Progenitor cell of endocrine pancreas (in vitro differentiated cells): ENCODE results near the gene GLRA3. TPM values are rescaled to one million over a fixed set of nuclear protein-coding genes. Genes with fewer than 3 reads are reported as not detected.

Source experiments
- DNase-seq: peaks from one replicate; pipeline ENCODE4 v3.0.0; 2021; ENCODE audit warnings: low spot score; ENCODE audit not compliant: unreplicated experiment
- H3K27ac Mint-ChIP-seq: 2 replicates; pipeline ENCODE4 v1.8.0; 2021; ENCODE audit warnings: mild to moderate bottlenecking, moderate library complexity, mixed read lengths
- H3K27me3 Mint-ChIP-seq: 2 replicates; pipeline ENCODE4 v1.8.0; 2021; ENCODE audit warnings: mixed read lengths
- H3K36me3 Mint-ChIP-seq: 2 replicates; pipeline ENCODE4 v1.8.0; 2022; ENCODE audit warnings: mixed read lengths; ENCODE audit not compliant: insufficient read depth
- H3K4me1 Mint-ChIP-seq: 2 replicates; pipeline ENCODE4 v1.8.0; 2021; ENCODE audit warnings: low read depth, mixed read lengths
- H3K4me3 Mint-ChIP-seq: 2 replicates; pipeline ENCODE4 v1.8.0; 2021; ENCODE audit warnings: low read depth, mild to moderate bottlenecking, moderate library complexity, mixed read lengths
- H3K9me3 Mint-ChIP-seq: 2 replicates; pipeline ENCODE4 v1.8.0; 2021; ENCODE audit warnings: low read depth, mixed read lengths
- total RNA-seq: library from RNA; stranded (reverse); gene quantifications from 2 replicates; pipeline ENCODE4 v1.2.1, GENCODE V29; 2021
- TF ChIP-seq, protein P1 (sequence below): fragments of 200-600 bp; sonication (generic); IDR thresholded peaks from one replicate; pipeline ENCODE4 v1.5.0; 2021; ENCODE audit warnings: antibody characterized with exemption, mild to moderate bottlenecking; ENCODE audit not compliant: unreplicated experiment

GLRA3 gene
- total RNA-seq, 1 donor from 2014 or later = 0.10 TPM

DNA sequence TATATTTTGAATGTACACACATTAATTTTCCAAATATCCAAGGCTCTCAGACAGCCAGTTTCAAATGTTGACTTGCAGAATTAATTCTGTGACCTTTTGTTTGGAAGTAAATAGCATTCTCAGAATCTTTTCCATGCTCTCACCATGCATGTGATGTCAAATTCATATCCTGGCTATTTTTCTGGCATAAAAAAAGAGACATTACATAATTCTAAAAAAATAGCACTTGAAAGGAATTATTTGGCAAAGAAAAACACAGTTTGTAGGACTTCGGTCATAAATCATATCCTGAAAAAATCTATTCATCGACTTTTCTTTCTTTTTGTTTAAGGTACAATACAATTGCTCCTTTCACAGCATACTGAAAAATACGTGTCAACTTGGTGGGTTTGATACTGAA is 111.2 kb downstream of the GLRA3 start:
- no peaks in the 10 kb centered on the region for H3K9me3 Mint-ChIP-seq
- TF ChIP-seq, protein P1, sequence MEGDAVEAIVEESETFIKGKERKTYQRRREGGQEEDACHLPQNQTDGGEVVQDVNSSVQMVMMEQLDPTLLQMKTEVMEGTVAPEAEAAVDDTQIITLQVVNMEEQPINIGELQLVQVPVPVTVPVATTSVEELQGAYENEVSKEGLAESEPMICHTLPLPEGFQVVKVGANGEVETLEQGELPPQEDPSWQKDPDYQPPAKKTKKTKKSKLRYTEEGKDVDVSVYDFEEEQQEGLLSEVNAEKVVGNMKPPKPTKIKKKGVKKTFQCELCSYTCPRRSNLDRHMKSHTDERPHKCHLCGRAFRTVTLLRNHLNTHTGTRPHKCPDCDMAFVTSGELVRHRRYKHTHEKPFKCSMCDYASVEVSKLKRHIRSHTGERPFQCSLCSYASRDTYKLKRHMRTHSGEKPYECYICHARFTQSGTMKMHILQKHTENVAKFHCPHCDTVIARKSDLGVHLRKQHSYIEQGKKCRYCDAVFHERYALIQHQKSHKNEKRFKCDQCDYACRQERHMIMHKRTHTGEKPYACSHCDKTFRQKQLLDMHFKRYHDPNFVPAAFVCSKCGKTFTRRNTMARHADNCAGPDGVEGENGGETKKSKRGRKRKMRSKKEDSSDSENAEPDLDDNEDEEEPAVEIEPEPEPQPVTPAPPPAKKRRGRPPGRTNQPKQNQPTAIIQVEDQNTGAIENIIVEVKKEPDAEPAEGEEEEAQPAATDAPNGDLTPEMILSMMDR = no peak
- DNase-seq = no peak
- H3K36me3 Mint-ChIP-seq = no peaks in the 10 kb centered on the region
- H3K27me3 Mint-ChIP-seq = peaks cover 4% of the 10 kb centered on the region
- no peak overlapping the region for H3K4me3 Mint-ChIP-seq
- H3K27ac Mint-ChIP-seq = no peak overlapping the region
- peaks cover 6% of the 10 kb centered on the region for H3K4me1 Mint-ChIP-seq

DNA sequence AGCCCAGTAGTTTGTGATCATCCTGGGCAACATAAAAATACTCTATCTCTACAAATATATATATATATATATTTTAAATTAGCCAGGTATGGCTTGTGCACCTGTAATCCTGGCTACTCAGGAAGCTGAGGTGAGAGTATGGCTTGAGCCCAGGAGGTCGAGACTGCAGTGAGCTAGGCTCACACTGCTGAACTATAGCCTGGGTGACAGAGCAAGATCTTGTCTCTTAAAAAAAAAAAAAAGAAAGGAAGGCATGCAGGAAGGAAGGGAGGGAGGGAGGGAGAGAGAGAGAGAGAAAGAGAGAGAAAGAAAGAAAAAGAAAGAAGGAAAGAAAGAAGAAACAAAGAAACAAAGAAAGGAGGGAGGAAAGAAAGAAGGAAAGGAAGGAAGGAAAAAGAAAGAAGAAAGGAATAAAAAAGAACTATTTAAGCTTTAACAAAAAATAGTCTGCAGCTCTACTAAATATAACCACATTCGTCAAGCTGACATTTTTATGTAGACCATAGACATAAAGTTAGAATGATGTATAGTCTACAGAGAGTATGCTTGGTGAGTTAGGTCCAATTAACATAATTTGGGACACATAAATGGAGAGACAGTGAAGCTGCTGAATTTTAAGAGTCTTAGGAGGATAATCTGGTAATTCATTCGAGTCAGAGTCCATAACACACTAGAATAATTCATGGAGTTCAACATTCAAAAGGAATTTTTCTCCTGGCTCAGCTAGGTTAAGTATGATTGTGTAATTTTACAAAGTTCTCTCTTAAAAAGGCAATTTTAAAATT is 111.9 kb downstream of the GLRA3 start:
- TF ChIP-seq, protein P1 = no peak
- H3K4me1 Mint-ChIP-seq = peaks cover 6% of the 10 kb centered on the region
- no peaks in the 10 kb centered on the region for H3K9me3 Mint-ChIP-seq
- no peaks in the 10 kb centered on the region for H3K36me3 Mint-ChIP-seq
- no peak overlapping the region for H3K27ac Mint-ChIP-seq
- no peak for DNase-seq
- peaks cover 4% of the 10 kb centered on the region for H3K27me3 Mint-ChIP-seq
- no peak overlapping the region for H3K4me3 Mint-ChIP-seq

DNA sequence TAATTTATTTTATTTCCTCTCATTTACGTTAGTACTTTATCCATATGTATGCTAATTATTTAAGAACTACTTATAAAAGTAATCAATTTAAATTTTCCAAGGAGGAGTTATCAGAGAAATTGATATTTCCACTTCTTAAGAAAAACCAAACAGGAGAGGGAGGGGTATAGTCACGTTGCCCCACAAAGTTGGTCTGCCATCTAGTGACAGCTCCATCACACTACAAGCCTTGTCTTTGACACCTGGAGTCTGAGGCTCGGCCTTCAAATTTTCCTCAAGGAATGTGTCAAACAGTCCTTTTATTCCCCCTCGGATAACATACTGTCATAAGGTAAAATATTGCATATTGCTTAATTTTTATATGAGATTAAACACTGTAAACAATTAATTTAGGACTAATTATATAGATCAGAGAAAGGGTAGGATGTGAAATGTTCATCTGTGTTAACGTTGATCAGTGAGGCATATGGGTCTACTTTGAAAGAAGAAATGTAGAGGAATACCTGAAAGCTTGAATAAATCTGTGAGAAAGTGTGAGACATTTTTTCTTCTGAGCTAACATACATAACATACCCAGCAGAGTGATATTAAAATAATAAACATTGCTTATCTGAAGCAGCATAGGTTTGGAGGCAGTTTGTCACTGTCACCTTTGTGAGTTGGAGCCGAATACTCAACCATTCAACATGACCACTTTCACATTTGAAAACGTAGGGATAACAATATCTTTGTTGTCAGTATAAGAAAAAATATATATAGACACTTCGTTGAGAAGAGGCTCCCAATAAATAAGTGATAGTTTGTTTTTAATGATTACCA is 114.4 kb downstream of the GLRA3 start:
- peak; percentile 10 for DNase-seq
- Mint-ChIP-seq H3K36me3 (no peaks in the 10 kb centered on the region), H3K27ac (no peak overlapping the region), H3K27me3 (peaks cover 4% of the 10 kb centered on the region), H3K4me1 (peaks cover 6% of the 10 kb centered on the region), H3K9me3 (no peaks in the 10 kb centered on the region), H3K4me3 (no peak overlapping the region)
- TF ChIP-seq, protein P1 = peak; percentile 70

DNA sequence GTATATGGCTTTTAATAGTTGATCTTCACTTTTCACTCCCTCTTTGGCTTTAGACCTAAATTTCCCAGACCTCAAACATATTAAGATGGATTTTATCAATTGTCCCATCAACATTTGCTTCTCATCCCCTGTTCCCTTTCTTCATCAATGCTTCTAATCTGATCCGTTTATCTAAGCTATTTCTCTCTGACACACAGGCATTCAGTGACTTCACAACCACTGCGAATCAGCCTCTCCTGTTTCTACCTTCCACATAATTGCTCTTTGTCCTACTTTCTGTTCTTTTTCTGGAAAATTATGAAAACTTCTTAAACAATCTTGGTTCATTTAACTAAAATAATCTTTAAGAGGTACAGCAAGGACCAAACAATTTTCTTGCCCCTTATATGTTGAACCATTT is 115.2 kb downstream of the GLRA3 start:
- peaks cover 4% of the 10 kb centered on the region for H3K27me3 Mint-ChIP-seq
- no peak overlapping the region for H3K4me3 Mint-ChIP-seq
- no peaks in the 10 kb centered on the region for H3K9me3 Mint-ChIP-seq
- DNase-seq = no peak
- H3K36me3 Mint-ChIP-seq = no peaks in the 10 kb centered on the region
- TF ChIP-seq, protein P1 = no peak
- H3K27ac Mint-ChIP-seq = peak overlapping the region; percentile 18
- peaks cover 5% of the 10 kb centered on the region for H3K4me1 Mint-ChIP-seq

DNA sequence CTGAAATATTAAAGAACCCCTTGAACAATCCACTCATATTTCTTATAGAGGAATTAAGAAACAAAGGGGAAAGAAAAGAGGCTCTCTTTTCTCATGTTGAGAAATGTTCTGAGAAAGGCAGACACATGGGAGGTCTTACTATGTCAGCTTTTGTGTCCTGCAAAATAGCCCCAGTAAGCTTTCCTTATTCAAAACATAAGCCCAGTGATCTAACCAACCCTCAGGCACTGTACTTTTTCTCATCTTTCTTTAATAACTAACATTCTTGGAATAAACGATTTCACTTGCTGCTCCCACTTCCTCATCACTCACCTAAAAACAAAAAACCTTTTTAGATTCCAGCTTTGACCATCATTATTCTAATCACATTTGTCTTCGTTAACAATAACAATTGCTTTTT is 115.9 kb downstream of the GLRA3 start:
- no peak for DNase-seq
- no peak overlapping the region for H3K4me3 Mint-ChIP-seq
- no peak overlapping the region for H3K27ac Mint-ChIP-seq
- no peaks in the 10 kb centered on the region for H3K9me3 Mint-ChIP-seq
- TF ChIP-seq, protein P1 = no peak
- peaks cover 5% of the 10 kb centered on the region for H3K4me1 Mint-ChIP-seq
- peaks cover 4% of the 10 kb centered on the region for H3K27me3 Mint-ChIP-seq
- H3K36me3 Mint-ChIP-seq = no peaks in the 10 kb centered on the region
